Mammary epithelial cell (primary cell): ENCODE measurements around the gene CYFIP1.

Experiments used
- EZH2 ChIP-seq: IDR thresholded peaks from 2 replicates; pipeline ENCODE4 v1.6.1; 2012; ENCODE audit warnings: low read length, inconsistent platforms, borderline replicate concordance
- TF ChIP-seq, protein P1 (sequence below), 2 donors: IDR thresholded peaks in 1 of 2; conservative IDR thresholded peaks in 1 of 2; 2 replicates each; pipeline ENCODE4 v1.5.1; 2011 to 2012; ENCODE audit warnings: inconsistent platforms in 2 of 2, low read length in 2 of 2, mild to moderate bottlenecking in 2 of 2, control low read depth in 1 of 2, low read depth in 1 of 2; ENCODE audit not compliant: insufficient read depth in 1 of 2; ENCODE audit errors: extremely low read depth in 1 of 2

DNA sequence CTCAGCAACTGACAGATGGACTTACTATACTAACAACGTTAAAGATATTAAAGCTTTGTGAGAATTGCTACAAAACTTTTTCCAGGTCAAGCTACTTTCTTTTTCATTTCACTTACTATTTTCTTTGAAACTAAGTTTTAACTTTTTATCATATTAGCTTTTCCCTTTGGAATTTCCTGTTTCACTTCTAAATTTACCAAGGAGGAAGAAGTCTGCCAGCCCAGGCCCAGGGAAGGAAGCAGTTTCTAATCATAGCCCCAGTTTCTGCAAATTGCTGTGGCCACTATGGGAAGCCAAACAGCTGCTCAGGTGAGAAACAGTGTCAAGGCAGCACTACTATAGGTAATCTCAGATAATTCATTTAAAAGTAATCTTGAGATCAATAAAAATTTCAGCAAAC, 18.4 kb downstream of the CYFIP1 start:
- TF ChIP-seq, protein P1, sequence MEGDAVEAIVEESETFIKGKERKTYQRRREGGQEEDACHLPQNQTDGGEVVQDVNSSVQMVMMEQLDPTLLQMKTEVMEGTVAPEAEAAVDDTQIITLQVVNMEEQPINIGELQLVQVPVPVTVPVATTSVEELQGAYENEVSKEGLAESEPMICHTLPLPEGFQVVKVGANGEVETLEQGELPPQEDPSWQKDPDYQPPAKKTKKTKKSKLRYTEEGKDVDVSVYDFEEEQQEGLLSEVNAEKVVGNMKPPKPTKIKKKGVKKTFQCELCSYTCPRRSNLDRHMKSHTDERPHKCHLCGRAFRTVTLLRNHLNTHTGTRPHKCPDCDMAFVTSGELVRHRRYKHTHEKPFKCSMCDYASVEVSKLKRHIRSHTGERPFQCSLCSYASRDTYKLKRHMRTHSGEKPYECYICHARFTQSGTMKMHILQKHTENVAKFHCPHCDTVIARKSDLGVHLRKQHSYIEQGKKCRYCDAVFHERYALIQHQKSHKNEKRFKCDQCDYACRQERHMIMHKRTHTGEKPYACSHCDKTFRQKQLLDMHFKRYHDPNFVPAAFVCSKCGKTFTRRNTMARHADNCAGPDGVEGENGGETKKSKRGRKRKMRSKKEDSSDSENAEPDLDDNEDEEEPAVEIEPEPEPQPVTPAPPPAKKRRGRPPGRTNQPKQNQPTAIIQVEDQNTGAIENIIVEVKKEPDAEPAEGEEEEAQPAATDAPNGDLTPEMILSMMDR (conservative IDR thresholded peaks at IDR 0.05 in 1 of 2, IDR thresholded peaks at IDR 0.05 in 1 of 2; ENCODE audit: extremely low read depth in 1 of 2, insufficient read depth in 1 of 2, low read depth in 1 of 2, low read length in 2 of 2) = no peak
- TF ChIP-seq EZH2 = no peak
